ENCODE results near the gene HIVEP2. TPM values are rescaled to one million over a fixed set of nuclear protein-coding genes. Genes with fewer than 3 reads are reported as not detected.

HIVEP2 gene
- total and polyA plus RNA-seq, 2 of the 4 experiments (the other 2 are of a cell fraction) = 4.3 to 11.3 TPM

DNA sequence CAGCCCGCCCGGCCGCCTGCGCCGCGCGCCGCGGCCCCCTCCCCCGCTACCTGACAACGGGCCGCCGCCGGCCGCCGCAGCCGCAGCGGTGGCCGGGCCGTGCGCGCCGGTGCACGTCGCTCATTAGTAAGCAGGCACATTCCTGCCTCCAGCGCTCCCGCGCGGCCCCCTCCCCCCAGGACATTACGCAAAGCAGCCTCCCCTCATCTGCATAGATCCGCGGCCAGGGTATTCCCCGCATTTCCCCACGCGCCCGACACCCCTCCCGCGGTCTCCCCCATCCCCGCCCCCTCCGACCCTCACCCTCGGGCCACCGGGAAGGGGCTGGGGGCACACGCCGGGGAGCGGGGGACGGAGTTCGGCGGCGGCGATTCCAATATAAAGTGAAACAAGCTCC lies at the start of gene HIVEP2 (continued):
- TF ChIP-seq BHLHE40 (IDR thresholded peaks at IDR 0.05; ENCODE audit: low read depth, low read length) = peak; percentile 41; the same call in 1 of the 2 replicates
- no peak; the same call in 1 of the 2 replicates for TF ChIP-seq CHD1 (IDR thresholded peaks at IDR 0.05; ENCODE audit: low read depth, low read length)
- TF ChIP-seq MAFK (IDR thresholded peaks at IDR 0.05; ENCODE audit: low read depth, low read length) = no peak

DNA sequence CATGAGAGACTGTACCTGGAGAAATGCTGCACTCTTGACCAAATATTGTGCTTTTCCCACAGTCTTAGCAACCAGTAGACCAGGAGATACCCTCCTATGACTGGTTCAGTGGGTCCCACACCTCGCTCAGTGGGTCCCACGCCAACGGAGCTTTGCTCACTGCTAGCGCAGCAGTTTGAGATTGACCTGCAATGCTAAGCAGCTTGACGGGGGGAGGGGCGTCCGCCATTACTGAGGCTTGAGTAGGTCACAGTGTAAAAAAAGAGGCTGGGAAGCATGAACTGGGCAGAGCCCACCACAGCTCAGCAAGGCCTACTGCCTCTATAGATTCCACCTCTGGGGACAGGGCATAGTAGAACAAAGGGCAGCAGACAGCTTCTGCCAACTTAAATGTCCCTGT lies 49.0 kb upstream of the HIVEP2 start:
- Histone ChIP-seq H4K8ac (ENCODE audit: low read depth in 2 of 2, low read length in 2 of 2) (no peak overlapping the region), H2BK120ac (ENCODE audit: low read depth, low read length) (no peak overlapping the region), H3K9ac (ENCODE audit: low read depth, low read length) (no peak overlapping the region), H3K27me3 (ENCODE audit: control insufficient read depth, insufficient read depth, low read length) (no peaks in the 10 kb centered on the region), H3K23ac (ENCODE audit: low read depth, low read length) (no peak overlapping the region), H3K9me1 (ENCODE audit: insufficient read depth, low read length) (no peaks in the 10 kb centered on the region), H2BK15ac (ENCODE audit: low read depth, low read length) (no peak overlapping the region), H3K14ac (replicated peaks; ENCODE audit: low read depth, low read length) (no peak overlapping the region), H3K36me3 (ENCODE audit: control insufficient read depth, insufficient read depth, low read length) (no peaks in the 10 kb centered on the region), H3K79me1 (ENCODE audit: low read depth in 1 of 2, low read length in 2 of 2) (no peaks in the 10 kb centered on the region), H3K18ac (ENCODE audit: low read depth, low read length) (no peak overlapping the region), H2BK5ac (ENCODE audit: low read depth, low read length, poor library complexity, severe bottlenecking) (no peak overlapping the region), H3K27ac (ENCODE audit: insufficient read depth, low read length) (no peak overlapping the region), H3K4me2 (ENCODE audit: low read depth, low read length) (no peak overlapping the region), H2BK20ac (ENCODE audit: low read depth, low read length) (no peak overlapping the region), H3K4me3 (ENCODE audit: insufficient read depth, low read depth, low read length) (no peak overlapping the region), H3K9me3 (ENCODE audit: control insufficient read depth, insufficient read depth, low read length) (no peaks in the 10 kb centered on the region), H4K91ac (ENCODE audit: insufficient read depth, low read depth, low read length) (no peak overlapping the region), H2AFZ (replicated peaks; ENCODE audit: low read length, poor library complexity) (no peak overlapping the region), H3K56ac (ENCODE audit: extremely low read depth, insufficient read depth, low read length) (no peak overlapping the region), H4K5ac (ENCODE audit: low read depth, low read length) (no peak overlapping the region), H4K20me1 (ENCODE audit: insufficient read depth, low read length) (no peaks in the 10 kb centered on the region), H3K4ac (ENCODE audit: low read depth, low read length) (no peak overlapping the region), H3K4me1 (ENCODE audit: control insufficient read depth, insufficient read depth, low read length) (no peaks in the 10 kb centered on the region), H2AK5ac (ENCODE audit: low read depth, low read length) (no peak overlapping the region), H2AK9ac (replicated peaks; ENCODE audit: low read depth, low read length, poor library complexity) (no peak overlapping the region)
- BruUV-seq (replicated peaks) = no TSS peak
- intact Hi-C loops (cut with micrococcal nuclease) (no loop called here), in situ Hi-C loops (cut with MboI; ENCODE audit: low sequenced_read_pairs) (no loop called here), dilution Hi-C loops (cut with HindIII; ENCODE audit: low sequenced_read_pairs, unreplicated experiment) (no loop called here)
- no peak for ATAC-seq (ENCODE audit: low read depth)
- no peak for DNase-seq
- no CpG with 5 or more reads among the region's 7 CpGs for WGBS, 2 experiments (ENCODE audit: extremely low coverage in 2 of 2, insufficient read length in 1 of 2)
- TF ChIP-seq, protein P1, sequence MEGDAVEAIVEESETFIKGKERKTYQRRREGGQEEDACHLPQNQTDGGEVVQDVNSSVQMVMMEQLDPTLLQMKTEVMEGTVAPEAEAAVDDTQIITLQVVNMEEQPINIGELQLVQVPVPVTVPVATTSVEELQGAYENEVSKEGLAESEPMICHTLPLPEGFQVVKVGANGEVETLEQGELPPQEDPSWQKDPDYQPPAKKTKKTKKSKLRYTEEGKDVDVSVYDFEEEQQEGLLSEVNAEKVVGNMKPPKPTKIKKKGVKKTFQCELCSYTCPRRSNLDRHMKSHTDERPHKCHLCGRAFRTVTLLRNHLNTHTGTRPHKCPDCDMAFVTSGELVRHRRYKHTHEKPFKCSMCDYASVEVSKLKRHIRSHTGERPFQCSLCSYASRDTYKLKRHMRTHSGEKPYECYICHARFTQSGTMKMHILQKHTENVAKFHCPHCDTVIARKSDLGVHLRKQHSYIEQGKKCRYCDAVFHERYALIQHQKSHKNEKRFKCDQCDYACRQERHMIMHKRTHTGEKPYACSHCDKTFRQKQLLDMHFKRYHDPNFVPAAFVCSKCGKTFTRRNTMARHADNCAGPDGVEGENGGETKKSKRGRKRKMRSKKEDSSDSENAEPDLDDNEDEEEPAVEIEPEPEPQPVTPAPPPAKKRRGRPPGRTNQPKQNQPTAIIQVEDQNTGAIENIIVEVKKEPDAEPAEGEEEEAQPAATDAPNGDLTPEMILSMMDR (conservative IDR thresholded peaks at IDR 0.05; ENCODE audit: low read depth, low read length) = no peak
- TF ChIP-seq MAZ (IDR thresholded peaks at IDR 0.05; ENCODE audit: borderline replicate concordance, low read depth, low read length) = no peak
- TF ChIP-seq SMC3 (IDR thresholded peaks at IDR 0.05; ENCODE audit: low read depth, low read length) = no peak
- no peak for TF ChIP-seq MAFK (IDR thresholded peaks at IDR 0.05; ENCODE audit: low read depth, low read length)
- TF ChIP-seq POLR2A (IDR thresholded peaks at IDR 0.05; ENCODE audit: low read depth, low read length) = no peak
- no peak for TF ChIP-seq RCOR1 (IDR thresholded peaks at IDR 0.05; ENCODE audit: insufficient replicate concordance, low read length)
- TF ChIP-seq FOS (IDR thresholded peaks at IDR 0.05; ENCODE audit: low read depth, low read length) = no peak
- TF ChIP-seq, protein P2, sequence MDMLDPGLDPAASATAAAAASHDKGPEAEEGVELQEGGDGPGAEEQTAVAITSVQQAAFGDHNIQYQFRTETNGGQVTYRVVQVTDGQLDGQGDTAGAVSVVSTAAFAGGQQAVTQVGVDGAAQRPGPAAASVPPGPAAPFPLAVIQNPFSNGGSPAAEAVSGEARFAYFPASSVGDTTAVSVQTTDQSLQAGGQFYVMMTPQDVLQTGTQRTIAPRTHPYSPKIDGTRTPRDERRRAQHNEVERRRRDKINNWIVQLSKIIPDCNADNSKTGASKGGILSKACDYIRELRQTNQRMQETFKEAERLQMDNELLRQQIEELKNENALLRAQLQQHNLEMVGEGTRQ (IDR thresholded peaks at IDR 0.05; ENCODE audit: low read depth, low read length) = no peak
- TF ChIP-seq RFX5 (IDR thresholded peaks at IDR 0.05; ENCODE audit: low read depth, low read length) = no peak
- TF ChIP-seq CHD1 (IDR thresholded peaks at IDR 0.05; ENCODE audit: low read depth, low read length) = no peak
- no peak for TF ChIP-seq RAD21 (IDR thresholded peaks at IDR 0.05; ENCODE audit: low read length)
- POLR2A ChIA-PET (ENCODE audit: unreplicated experiment) = no interaction called here
- CTCF ChIA-PET = no interaction called here
